Dedifferentiated amniotic fluid mesenchymal stem cell (primary cell): Measurements from ENCODE around the gene DGKH.
"Not testable (repeated sequence)": the region's sequence is repeated elsewhere in the genome, so short reads cannot be mapped to it uniquely, and the experiment has no call there.

Experiments used
- DNase-seq: peaks from one replicate; pipeline ENCODE4 v3.0.0-alpha.2; 2016; ENCODE audit errors: extremely low spot score

DGKH gene

GRCh38 chr13:42070599-42070998 is 22.2 kb downstream of the DGKH start:
- not testable (repeated sequence) for DNase-seq

GRCh38 chr13:42071179-42071578 is 22.7 kb downstream of the DGKH start:
- DNase-seq = not testable (repeated sequence)

GRCh38 chr13:42071672-42072419 is 23.4 kb downstream of the DGKH start:
- no peak for DNase-seq

GRCh38 chr13:42073683-42074082 is 25.2 kb downstream of the DGKH start:
- no peak for DNase-seq

GRCh38 chr13:42075517-42075916 is 27.1 kb downstream of the DGKH start:
- DNase-seq = no peak

- DNase-seq = no peak
These were observed 27.9 kb downstream of the DGKH start for GRCh38 chr13:42076309-42076713.

GRCh38 chr13:42078128-42078808 is 29.8 kb downstream of the DGKH start:
- DNase-seq = no peak

- DNase-seq = no peak
These were observed 34.8 kb downstream of the DGKH start for GRCh38 chr13:42083138-42083770.

- no peak for DNase-seq
These were observed 36.3 kb downstream of the DGKH start for GRCh38 chr13:42084722-42085121.

GRCh38 chr13:42086582-42086981 is 38.1 kb downstream of the DGKH start:
- no peak for DNase-seq

- no peak for DNase-seq
These were observed 46.1 kb downstream of the DGKH start for GRCh38 chr13:42094516-42095040.

- not testable (repeated sequence) for DNase-seq
These were observed 47.8 kb downstream of the DGKH start for GRCh38 chr13:42096222-42096621.

GRCh38 chr13:42099962-42100675 is 51.7 kb downstream of the DGKH start:
- DNase-seq = no peak

GRCh38 chr13:42100960-42101359 is 52.5 kb downstream of the DGKH start:
- DNase-seq = no peak

- DNase-seq = no peak
These were observed 53.6 kb downstream of the DGKH start for GRCh38 chr13:42101821-42102585.

- no peak for DNase-seq
These were observed 54.8 kb downstream of the DGKH start for GRCh38 chr13:42102961-42103865.

GRCh38 chr13:42106998-42107397 is 58.5 kb downstream of the DGKH start:
- DNase-seq = no peak

- no peak for DNase-seq
These were observed 59.0 kb downstream of the DGKH start for GRCh38 chr13:42107421-42107820.

GRCh38 chr13:42108217-42108616 is 59.8 kb downstream of the DGKH start:
- no peak for DNase-seq

- no peak for DNase-seq
These were observed 61.5 kb downstream of the DGKH start for GRCh38 chr13:42109957-42110356.
